ENCODE data around the gene IQCB1.

- TF ChIP-seq, protein P1, sequence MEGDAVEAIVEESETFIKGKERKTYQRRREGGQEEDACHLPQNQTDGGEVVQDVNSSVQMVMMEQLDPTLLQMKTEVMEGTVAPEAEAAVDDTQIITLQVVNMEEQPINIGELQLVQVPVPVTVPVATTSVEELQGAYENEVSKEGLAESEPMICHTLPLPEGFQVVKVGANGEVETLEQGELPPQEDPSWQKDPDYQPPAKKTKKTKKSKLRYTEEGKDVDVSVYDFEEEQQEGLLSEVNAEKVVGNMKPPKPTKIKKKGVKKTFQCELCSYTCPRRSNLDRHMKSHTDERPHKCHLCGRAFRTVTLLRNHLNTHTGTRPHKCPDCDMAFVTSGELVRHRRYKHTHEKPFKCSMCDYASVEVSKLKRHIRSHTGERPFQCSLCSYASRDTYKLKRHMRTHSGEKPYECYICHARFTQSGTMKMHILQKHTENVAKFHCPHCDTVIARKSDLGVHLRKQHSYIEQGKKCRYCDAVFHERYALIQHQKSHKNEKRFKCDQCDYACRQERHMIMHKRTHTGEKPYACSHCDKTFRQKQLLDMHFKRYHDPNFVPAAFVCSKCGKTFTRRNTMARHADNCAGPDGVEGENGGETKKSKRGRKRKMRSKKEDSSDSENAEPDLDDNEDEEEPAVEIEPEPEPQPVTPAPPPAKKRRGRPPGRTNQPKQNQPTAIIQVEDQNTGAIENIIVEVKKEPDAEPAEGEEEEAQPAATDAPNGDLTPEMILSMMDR (IDR thresholded peaks at IDR 0.05) = no peak
- TF ChIP-seq POLR2A (IDR thresholded peaks at IDR 0.05) = no peak
Measured at GRCh38 chr3:121757087-121757811, 77.6 kb downstream of the IQCB1 start.
